Neuronal stem cell (in vitro differentiated cells): Measurements from ENCODE around the gene SUN1.

Experiments
- DNase-seq: peaks from one replicate; pipeline ENCODE4 v3.0.0-alpha.2; 2013; ENCODE audit warnings: low spot score
- H2AFZ ChIP-seq: one replicate; pipeline ENCODE4 v1.6.1; 2013; ENCODE audit warnings: mild to moderate bottlenecking, low read length, inconsistent platforms
- H2AK5ac ChIP-seq: 2 replicates; pipeline ENCODE4 v1.6.1; 2013; ENCODE audit warnings: low read depth, mild to moderate bottlenecking, inconsistent platforms, low read length, moderate library complexity, mixed read lengths
- H2BK120ac ChIP-seq: 2 replicates; pipeline ENCODE4 v1.6.1; 2013; ENCODE audit warnings: low read depth, mild to moderate bottlenecking, inconsistent platforms, low read length, moderate library complexity, mixed read lengths
- H2BK12ac ChIP-seq: one replicate; pipeline ENCODE4 v1.6.1; 2013; ENCODE audit warnings: low read length, inconsistent platforms
- H2BK15ac ChIP-seq: 2 replicates; pipeline ENCODE4 v1.6.1; 2013; ENCODE audit warnings: mild to moderate bottlenecking, low read length, inconsistent platforms, mixed read lengths
- H2BK5ac ChIP-seq: one replicate; pipeline ENCODE4 v1.6.1; 2013; ENCODE audit warnings: inconsistent platforms, mild to moderate bottlenecking, low read length, moderate library complexity
- H3K14ac ChIP-seq: one replicate; pipeline ENCODE4 v1.6.1; 2013; ENCODE audit warnings: low read length, inconsistent platforms
- H3K18ac ChIP-seq: 2 replicates; pipeline ENCODE4 v1.6.1; 2013; ENCODE audit warnings: low read length, inconsistent platforms
- H3K23ac ChIP-seq: 2 replicates; pipeline ENCODE4 v1.6.1; 2013; ENCODE audit warnings: low read depth, mild to moderate bottlenecking, mixed read lengths, low read length, inconsistent platforms; ENCODE audit not compliant: poor library complexity
- H3K27ac ChIP-seq: replicated peaks from 3 replicates; pipeline ENCODE4 v1.5.1; 2013; ENCODE audit warnings: low read length, inconsistent platforms
- H3K27me3 ChIP-seq, 3 experiments: 2 replicates each; pipeline ENCODE4 v1.6.1; 2013; ENCODE audit warnings: low read length in 3 of 3, mild to moderate bottlenecking in 2 of 3, inconsistent platforms in 1 of 3, low read depth in 1 of 3, mixed read lengths in 1 of 3, moderate library complexity in 1 of 3; ENCODE audit not compliant: control insufficient read depth in 3 of 3, insufficient read depth in 3 of 3
- H3K36me3 ChIP-seq, 2 donors: replicated peaks in 1 of 2; 2 replicates each; pipeline ENCODE4 v1.6.1; 2013; ENCODE audit warnings: low read length in 2 of 2; ENCODE audit not compliant: control insufficient read depth in 2 of 2, insufficient read depth in 2 of 2
- H3K4ac ChIP-seq: 2 replicates; pipeline ENCODE4 v1.6.1; 2013; ENCODE audit warnings: inconsistent platforms, mild to moderate bottlenecking, low read length, moderate library complexity
- H3K4me1 ChIP-seq, 2 donors: 1 replicate in 1 of 2; 2 replicates in 1 of 2; pipeline ENCODE4 v1.6.1; 2013; ENCODE audit warnings: low read length in 2 of 2, low read depth in 1 of 2; ENCODE audit not compliant: control insufficient read depth in 2 of 2, insufficient read depth in 1 of 2
- H3K4me2 ChIP-seq: one replicate; pipeline ENCODE4 v1.6.1; 2013; ENCODE audit warnings: mild to moderate bottlenecking, low read length, inconsistent platforms; ENCODE audit not compliant: insufficient read depth, poor library complexity, severe bottlenecking
- H3K4me3 ChIP-seq, 2 donors: 2 replicates each; pipeline ENCODE4 v1.5.1; 2013; ENCODE audit warnings: low read length in 2 of 2, mild to moderate bottlenecking in 2 of 2, inconsistent platforms in 1 of 2, moderate library complexity in 1 of 2
- H3K79me1 ChIP-seq: one replicate; pipeline ENCODE4 v1.6.1; 2013; ENCODE audit warnings: low read depth, mild to moderate bottlenecking, inconsistent platforms, low read length, moderate library complexity
- H3K9ac ChIP-seq: one replicate; pipeline ENCODE4 v1.6.1; 2013; ENCODE audit warnings: mild to moderate bottlenecking, low read depth, low read length, inconsistent platforms; ENCODE audit not compliant: poor library complexity
- H3K9me3 ChIP-seq, 2 donors: replicated peaks in 1 of 2; 2 replicates each; pipeline versions ENCODE3 to v1.6.1; 2013; ENCODE audit warnings: low read length in 2 of 2, mild to moderate bottlenecking in 2 of 2, inconsistent platforms in 1 of 2, low read depth in 1 of 2, mixed read lengths in 1 of 2, moderate library complexity in 1 of 2; ENCODE audit not compliant: control insufficient read depth in 2 of 2, insufficient read depth in 1 of 2
- H4K8ac ChIP-seq: one replicate; pipeline ENCODE4 v1.6.1; 2013; ENCODE audit warnings: low read depth, mild to moderate bottlenecking, inconsistent platforms, low read length, moderate library complexity
- H4K91ac ChIP-seq: one replicate; pipeline ENCODE4 v1.6.1; 2013; ENCODE audit warnings: low read length, low read depth, mild to moderate bottlenecking, inconsistent platforms; ENCODE audit not compliant: poor library complexity
- WGBS, 2 donors: extraction: QIAGEN DNeasy Blood & Tissue Kit; methylation state at CpG; one replicate each; pipeline ENCODE4 v1.1.7; 2013; ENCODE audit warnings: missing lambda C conversion rate in 2 of 2, mixed read lengths in 1 of 2; ENCODE audit not compliant: insufficient read length in 2 of 2, insufficient replicate concordance in 1 of 2; ENCODE audit errors: extremely low coverage in 2 of 2; 5-methylcytosine and 5-hydroxymethylcytosine counted together

SUN1 gene

DNA sequence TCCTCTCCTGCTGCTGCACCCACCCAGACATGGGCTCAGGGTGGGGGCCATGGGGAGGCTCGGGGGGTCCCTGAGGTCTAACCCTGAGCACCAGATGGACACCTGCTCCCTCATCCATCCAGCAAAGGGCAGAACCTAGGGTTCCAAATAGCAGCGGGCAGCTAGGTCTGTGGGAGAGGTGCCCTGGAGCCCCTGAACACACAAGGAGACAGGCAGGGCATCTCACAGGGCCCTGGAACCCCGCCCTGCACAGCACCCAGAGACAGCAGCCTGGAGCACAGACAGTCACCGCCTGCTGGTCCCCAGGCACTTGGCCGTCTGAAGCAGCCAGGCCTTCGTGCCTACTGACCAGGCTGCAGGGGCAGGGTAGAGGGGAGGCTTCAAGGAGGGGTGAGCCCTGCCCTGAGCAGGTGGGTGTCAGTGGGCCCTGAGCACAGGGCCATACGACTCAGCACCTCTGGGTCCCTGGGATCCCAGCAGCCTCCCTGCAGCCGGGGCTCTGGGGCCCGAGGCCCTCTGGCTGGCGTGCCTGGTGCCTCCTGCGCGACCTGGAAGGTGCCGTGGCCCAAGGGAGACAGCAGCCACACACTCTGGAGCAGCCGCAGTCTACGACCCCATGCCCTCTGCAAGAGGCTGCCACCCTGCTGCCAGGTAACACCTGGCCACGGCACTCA lies 82.4 kb downstream of the SUN1 start:
- no CpG with 5 or more reads among the region's 16 CpGs for WGBS, 2 donors
- Histone ChIP-seq H3K18ac (peak overlapping the region; percentile 2), H3K27me3 (peaks cover 2 to 32% (median 8%) of the 10 kb centered on the region in 3 experiments), H4K91ac (no peak overlapping the region), H2BK15ac (peak overlapping the region; percentile 5), H3K4me1 (peaks cover 0 to 18% of the 10 kb centered on the region in 2 donors), H3K4ac (no peak overlapping the region), H2AFZ (no peak overlapping the region), H2BK12ac (peak overlapping the region; percentile 6), H3K14ac (no peak overlapping the region), H3K9me3 (peaks cover 0 to 2% of the 10 kb centered on the region in 2 donors), H3K79me1 (peaks cover 6% of the 10 kb centered on the region), H3K4me3 (no peak overlapping the region), H2AK5ac (peak overlapping the region; percentile 85), H3K9ac (peak overlapping the region; percentile 44), H3K23ac (peak overlapping the region; percentile 92), H4K8ac (peak overlapping the region; percentile 65), H2BK5ac (no peak overlapping the region), H3K36me3 (no peaks in the 10 kb centered on the region), H3K27ac (no peak overlapping the region), H3K4me2 (no peak overlapping the region), H2BK120ac (peak overlapping the region; percentile 61)
- DNase-seq, result no peak

DNA sequence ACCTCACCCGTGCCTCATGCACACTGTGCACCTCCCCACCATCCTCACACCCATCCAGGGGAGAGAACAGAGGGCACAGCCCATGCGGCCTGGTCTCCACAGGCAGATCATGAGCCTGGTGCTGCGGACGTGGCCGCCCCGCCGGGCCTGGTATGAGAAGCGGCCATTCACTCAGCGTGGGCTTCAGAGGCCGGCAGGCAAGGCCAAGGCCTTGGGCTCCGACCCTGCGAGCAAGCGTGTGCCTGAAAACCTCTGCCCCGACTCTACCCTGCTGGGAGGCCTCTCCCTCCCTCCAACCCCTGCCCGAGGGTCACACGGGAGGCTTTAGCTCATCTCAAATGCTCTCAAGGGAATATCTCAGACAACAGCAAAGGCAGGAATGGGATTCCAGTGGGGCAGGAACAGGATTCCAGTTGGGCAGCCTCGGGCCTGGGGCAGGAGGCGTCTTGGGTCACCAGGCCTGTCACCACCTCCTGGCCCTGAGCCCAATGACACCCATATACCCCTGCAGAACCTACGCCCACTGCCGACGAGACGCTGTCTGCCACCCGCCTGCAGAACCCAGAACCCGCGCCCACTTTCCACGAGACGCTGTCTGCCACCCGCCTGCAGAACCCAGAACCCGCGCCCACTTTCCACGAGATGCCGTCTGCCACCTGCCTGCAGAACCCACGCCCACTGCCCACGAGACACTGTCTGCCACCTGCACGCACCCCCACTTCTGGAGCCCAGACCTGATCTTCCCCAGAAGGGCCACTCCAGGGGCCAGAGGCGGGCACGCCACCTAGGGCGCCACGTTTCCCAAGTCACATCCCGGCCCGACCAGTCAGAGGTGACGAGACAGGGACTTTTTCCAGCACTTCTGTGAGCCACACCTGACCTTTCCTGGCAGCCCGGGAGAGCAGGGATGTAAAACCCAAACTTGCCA lies 83.3 kb downstream of the SUN1 start:
- WGBS, 2 donors, result no CpG with 5 or more reads among the region's 43 CpGs
- no peak for DNase-seq

DNA sequence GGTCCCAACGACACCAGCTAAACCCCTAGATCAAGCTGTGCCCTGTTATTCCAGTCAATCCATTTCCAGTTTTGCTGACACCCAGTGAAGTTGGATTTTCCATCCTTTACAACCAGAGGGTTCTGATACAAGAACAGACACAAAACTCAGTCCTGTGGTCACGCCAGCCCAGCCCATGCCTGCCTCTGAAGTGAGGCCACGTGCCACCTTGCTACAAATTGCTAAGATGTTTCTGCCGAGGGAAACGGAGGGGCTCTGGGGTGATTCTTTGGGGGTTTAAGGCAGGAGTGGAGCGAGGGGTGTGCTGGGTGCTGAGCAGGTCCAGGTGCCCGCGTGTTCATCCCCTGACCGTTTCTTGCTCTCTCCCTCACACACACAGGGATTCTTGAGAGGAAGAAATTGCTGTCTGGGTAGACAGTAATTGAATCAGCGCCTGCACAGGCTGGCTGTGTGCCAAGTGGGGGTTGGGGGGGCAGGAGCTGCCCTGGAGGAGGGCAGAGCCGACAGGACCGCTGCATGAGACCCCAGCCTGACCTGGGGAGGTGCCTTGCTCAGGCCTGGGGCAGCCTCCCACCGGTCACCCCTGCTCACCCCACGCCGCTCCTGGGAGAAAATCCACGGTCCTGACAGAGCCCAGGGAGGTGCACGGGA lies 84.1 kb downstream of the SUN1 start:
- H3K27ac ChIP-seq, result no peak overlapping the region
- no peak for DNase-seq

More for the DNA sequence above, 83.3 kb downstream of the SUN1 start:
- H3K27ac ChIP-seq, result no peak overlapping the region
- H2AFZ ChIP-seq, result peak overlapping the region; percentile 78
- H2AK5ac ChIP-seq, result peak overlapping the region; percentile 85
- H3K27me3 ChIP-seq, result peaks cover 0 to 23% (median 0%) of the 10 kb centered on the region in 3 experiments
- H4K91ac ChIP-seq, result no peak overlapping the region
- H4K8ac ChIP-seq, result no peak overlapping the region
- no peak overlapping the region for H3K4ac ChIP-seq
- peak overlapping the region; percentile 92 for H3K23ac ChIP-seq
- H3K4me3 ChIP-seq, result no peak overlapping the region
- H2BK120ac ChIP-seq, result no peak overlapping the region
- H3K79me1 ChIP-seq, result peaks cover 5% of the 10 kb centered on the region
- H2BK5ac ChIP-seq, result no peak overlapping the region
- H2BK15ac ChIP-seq, result no peak overlapping the region
- peak overlapping the region; percentile 48 for H3K18ac ChIP-seq
- H3K4me2 ChIP-seq, result no peak overlapping the region
- H3K4me1 ChIP-seq, result peaks cover 0 to 18% of the 10 kb centered on the region in 2 donors
- no peak overlapping the region for H2BK12ac ChIP-seq
- H3K36me3 ChIP-seq, result no peaks in the 10 kb centered on the region
- H3K9ac ChIP-seq, result no peak overlapping the region
- no peak overlapping the region for H3K14ac ChIP-seq
- H3K9me3 ChIP-seq, result peaks cover 0 to 2% of the 10 kb centered on the region in 2 donors

More for the DNA sequence above, 84.1 kb downstream of the SUN1 start:
- WGBS, 2 donors, result no CpG with 5 or more reads among the region's 17 CpGs
- no peak overlapping the region for H3K18ac ChIP-seq
- peak overlapping the region; percentile 56 for H2AFZ ChIP-seq
- H3K4me3 ChIP-seq, result no peak overlapping the region
- no peak overlapping the region for H3K14ac ChIP-seq
- no peak overlapping the region for H3K23ac ChIP-seq
- H2BK120ac ChIP-seq, result no peak overlapping the region
- no peaks in the 10 kb centered on the region for H3K36me3 ChIP-seq
- no peak overlapping the region for H3K4ac ChIP-seq
- H4K8ac ChIP-seq, result no peak overlapping the region
- H2BK15ac ChIP-seq, result no peak overlapping the region
- H4K91ac ChIP-seq, result no peak overlapping the region
- peaks cover 0 to 2% of the 10 kb centered on the region in 2 donors for H3K9me3 ChIP-seq
- no peak overlapping the region for H3K4me2 ChIP-seq
- H2BK12ac ChIP-seq, result no peak overlapping the region
- peaks cover 0 to 20% (median 0%) of the 10 kb centered on the region in 3 experiments for H3K27me3 ChIP-seq
- no peak overlapping the region for H2AK5ac ChIP-seq
- H3K9ac ChIP-seq, result no peak overlapping the region
- H3K79me1 ChIP-seq, result peaks cover 5% of the 10 kb centered on the region
- peaks cover 0 to 18% of the 10 kb centered on the region in 2 donors for H3K4me1 ChIP-seq
- no peak overlapping the region for H2BK5ac ChIP-seq
